Heart right ventricle (tissue), 16 donors: ENCODE data around the gene TK2. TPM values are rescaled to one million over a fixed set of nuclear protein-coding genes. Genes with fewer than 3 reads are reported as not detected.

Experiments
- ATAC-seq, 8 donors: fragments of 200-7000 bp; cut with Tn5 transposase; one replicate each; pipeline ENCODE4 v1.9.1; 2020; ENCODE audit warnings: mild to moderate bottlenecking in 8 of 8, moderate library complexity in 8 of 8, moderate number of reproducible peaks in 1 of 8
- DNase-seq, 2 donors: peaks; one replicate each; pipeline ENCODE4 v3.0.0-alpha.2; 2020
- H3K27ac ChIP-seq, 10 donors: fragments of 200-600 bp; sonication (generic) in 2 of 10; one replicate each; pipeline versions ENCODE4 v1.5.0 to v1.8.0; 2020 to 2022; ENCODE audit warnings: mild to moderate bottlenecking in 3 of 10
- H3K27me3 ChIP-seq, 7 donors: fragments of 200-600 bp; one replicate each; pipeline ENCODE4 v1.8.0; 2021 to 2022; ENCODE audit warnings: mild to moderate bottlenecking in 2 of 7
- H3K36me3 ChIP-seq, 9 donors: fragments of 200-600 bp; sonication (generic) in 1 of 9; one replicate each; pipeline versions ENCODE4 v1.5.0 to v1.8.0; 2020 to 2022; ENCODE audit warnings: mild to moderate bottlenecking in 2 of 9
- H3K4me1 ChIP-seq, 9 donors: fragments of 200-600 bp; sonication (generic) in 1 of 9; one replicate each; pipeline versions ENCODE4 v1.5.0 to v1.8.0; 2020 to 2022; ENCODE audit warnings: mild to moderate bottlenecking in 4 of 9
- H3K4me3 ChIP-seq, 10 donors: fragments of 200-600 bp; sonication (generic) in 2 of 10; one replicate each; pipeline versions ENCODE4 v1.5.0 to v1.8.0; 2020 to 2022; ENCODE audit warnings: mild to moderate bottlenecking in 7 of 10, moderate library complexity in 2 of 10
- H3K9me3 ChIP-seq, 11 donors: fragments of 200-600 bp in 10 of 11; sonication (generic) in 2 of 11; one replicate each; pipeline versions ENCODE4 v1.5.0 to v1.8.0; 2013 to 2022; ENCODE audit warnings: mild to moderate bottlenecking in 2 of 11, control low read depth in 1 of 11, moderate library complexity in 1 of 11
- CTCF ChIP-seq, 9 donors: fragments of 200-600 bp; sonication (generic) in 2 of 9; IDR thresholded peaks; one replicate each; pipeline versions ENCODE4 v1.5.0 to v1.8.0; 2021 to 2022; ENCODE audit warnings: antibody characterized with exemption in 9 of 9, mild to moderate bottlenecking in 5 of 9, moderate library complexity in 1 of 9
- WGBS, 2 donors: extraction: QIAGEN DNeasy Blood & Tissue Kit; methylation state at CpG; one replicate each; pipeline ENCODE4 v1.1.7; 2013; ENCODE audit warnings: inconsistent platforms in 1 of 2; 5-methylcytosine and 5-hydroxymethylcytosine counted together
- intact Hi-C, 10 donors: fragments of 100-400 bp; cut with DNase I; formaldehyde crosslinking; loops; one replicate each; pipeline versions ENCODE4 v1.11.1 to v1.14.2; 2022
- polyA plus RNA-seq, 2 donors: library from polyadenylated mRNA; stranded (reverse); fragments of 200-250 nt; gene quantifications; one replicate each; pipeline ENCODE4 v1.2.3, GENCODE V29; 2013
- total RNA-seq, 10 donors: library from RNA; stranded (reverse); fragmentation: NEBNext Ultra II Directional in 3 of 10; extraction: Animal tissue kit (Norgen Biotek cat#: 25700) in 3 of 10; gene quantifications; one replicate each; pipeline versions ENCODE4 v1.2.1 to v1.2.4, GENCODE V29; 2021 to 2023
- donor health status: Arrhythmogenic right ventricular cardiomyopathy.
- donor health status: ischemic (EF 13 %, LVEDD 7.1; RV severe dilation, severe dysfunction).
- donor health status: healthy with polysubstance abuse.
- donor health status: DM: no; HTN: yes; CAD: no.
- donor health status: DM: no; HTN: no; CAD: no.
- donor health status: ischemic (EF 25% LVEDD 6.9; RV normal size, moderate dysfunction).
- donor health status: ischemic (EF 25% LVEDD 5.7; RV mildly dilated, moderate dysfunction).
- donor health status: healthy.
- donor health status: DM: yes; HTN: yes; CAD: no.
- donor health status: Ischemic cardiomyopathy.
- donor health status: ischemic (EF 35%, LVEDD 5.7; RV mildly dilated, moderate dysfunction).
- donor health status: nonischemic (EF 11% LVEDD 7.7; RV severe dilation, severe dysfunction).
- donor health status: DM: yes; HTN: yes; CAD: no.
- donor health status: PGD.
- donor health status: ischemic (EF 29% LVEDD 5.4; RV normal size, mild dysfunction).
- donor health status: nonischemic (EF 23%, LVEDD 6.1; RV moderate dilation, normal function).

TK2 gene
- total and polyA plus RNA-seq, 12 donors, result 8.0 to 26.0 (median 20.6) TPM

GRCh38 chr16:66538910-66539309 is 11.0 kb downstream of the TK2 start:
- DNase-seq, result no peak
- 97 to 98% methylated on average over 5 of the region's 5 CpGs for WGBS, 2 donors
- Histone ChIP-seq H3K4me3 (no peak overlapping the region), H3K9me3 (no peaks in the 10 kb centered on the region), H3K27ac (no peak overlapping the region), H3K36me3 (peaks cover 0 to 91% (median 8%) of the 10 kb centered on the region in 9 donors), H3K27me3 (no peaks in the 10 kb centered on the region), H3K4me1 (peaks cover 0 to 29% (median 14%) of the 10 kb centered on the region in 9 donors)
- TF ChIP-seq CTCF (IDR thresholded peaks at IDR 0.05), result no peak
- intact Hi-C loops, result no loop called here
- ATAC-seq, result peak in 2 of 8 donors; percentile 12

GRCh38 chr16:66537236-66537635 is 12.7 kb downstream of the TK2 start:
- Histone ChIP-seq H3K9me3 (no peaks in the 10 kb centered on the region), H3K4me3 (no peak overlapping the region), H3K27ac (no peak overlapping the region), H3K4me1 (peaks cover 0 to 28% (median 9%) of the 10 kb centered on the region in 9 donors), H3K36me3 (peaks cover 0 to 93% (median 13%) of the 10 kb centered on the region in 9 donors), H3K27me3 (no peaks in the 10 kb centered on the region)
- intact Hi-C loops, result no loop called here
- ATAC-seq (peak in 1 of 8 donors; percentile 16), DNase-seq (no peak)
- WGBS, 2 donors, result 94 to 95% methylated on average over 2 of the region's 2 CpGs
- TF ChIP-seq CTCF (IDR thresholded peaks at IDR 0.05), result no peak

GRCh38 chr16:66536525-66536924 is 13.4 kb downstream of the TK2 start:
- TF ChIP-seq CTCF (IDR thresholded peaks at IDR 0.05), result no peak
- Histone ChIP-seq H3K4me1 (peaks cover 0 to 23% (median 9%) of the 10 kb centered on the region in 9 donors), H3K27ac (no peak overlapping the region), H3K36me3 (peaks cover 0 to 93% (median 18%) of the 10 kb centered on the region in 9 donors), H3K9me3 (no peaks in the 10 kb centered on the region), H3K4me3 (no peak overlapping the region), H3K27me3 (no peaks in the 10 kb centered on the region)
- no peak for DNase-seq
- peak in 1 of 8 donors; percentile 39 for ATAC-seq
- WGBS, 2 donors, result 94 to 97% methylated on average over 4 of the region's 4 CpGs
- intact Hi-C loops, result no loop called here

GRCh38 chr16:66534376-66534799 is 15.5 kb downstream of the TK2 start:
- Histone ChIP-seq H3K36me3 (peaks cover 0 to 94% (median 22%) of the 10 kb centered on the region in 9 donors), H3K27me3 (no peaks in the 10 kb centered on the region), H3K27ac (no peak overlapping the region), H3K4me3 (no peak overlapping the region), H3K9me3 (no peaks in the 10 kb centered on the region), H3K4me1 (peaks cover 0 to 17% (median 3%) of the 10 kb centered on the region in 9 donors)
- intact Hi-C loops, result no loop called here
- DNase-seq (no peak), ATAC-seq (peak in 2 of 8 donors; percentile 20 to 34)
- no peak for TF ChIP-seq CTCF (IDR thresholded peaks at IDR 0.05)
- 46 to 85% methylated on average over 1 of the region's 1 CpG for WGBS, 2 donors
